ENCODE data around the gene PRR16. TPM values are rescaled to one million over a fixed set of nuclear protein-coding genes. Genes with fewer than 3 reads are reported as not detected.

The PRR16 gene
- total and polyA plus RNA-seq, 2 donors: 0.05 to 0.66 TPM

- Histone ChIP-seq H3K27me3 (ENCODE audit: control insufficient read depth in 2 of 2, insufficient read depth in 1 of 2, low read length in 1 of 2) (peaks cover 0 to 4% of the 10 kb centered on the region in 2 donors), H3K27ac (ENCODE audit: low read depth in 1 of 2, low read length in 1 of 2) (no peak overlapping the region), H3K36me3 (ENCODE audit: control insufficient read depth in 2 of 2, insufficient read depth in 2 of 2, low read length in 1 of 2) (no peaks in the 10 kb centered on the region), H3K4me3 (ENCODE audit: low read length in 2 of 2) (no peak overlapping the region), H3K4me1 (ENCODE audit: control insufficient read depth in 2 of 2, insufficient read depth in 2 of 2, low read length in 2 of 2) (no peaks in the 10 kb centered on the region), H3K9me3 (ENCODE audit: control insufficient read depth in 2 of 2, insufficient read depth in 1 of 2, low read length in 1 of 2) (no peaks in the 10 kb centered on the region)
- DNase-seq (ENCODE audit: low read depth in 6 of 9, low spot score in 9 of 9): no peak
These were observed 7.9 kb downstream of the PRR16 start for GRCh38 chr5:120471971-120472370.

GRCh38 chr5:120472911-120473310 lies 8.8 kb downstream of the PRR16 start:
- DNase-seq (ENCODE audit: low read depth in 6 of 9, low spot score in 9 of 9): no peak
- Histone ChIP-seq H3K4me1 (ENCODE audit: control insufficient read depth in 2 of 2, insufficient read depth in 2 of 2, low read length in 2 of 2) (no peaks in the 10 kb centered on the region), H3K9me3 (ENCODE audit: control insufficient read depth in 2 of 2, insufficient read depth in 1 of 2, low read length in 1 of 2) (no peaks in the 10 kb centered on the region), H3K27ac (ENCODE audit: low read depth in 1 of 2, low read length in 1 of 2) (no peak overlapping the region), H3K4me3 (ENCODE audit: low read length in 2 of 2) (no peak overlapping the region), H3K27me3 (ENCODE audit: control insufficient read depth in 2 of 2, insufficient read depth in 1 of 2, low read length in 1 of 2) (peaks cover 0 to under 1% of the 10 kb centered on the region in 2 donors), H3K36me3 (ENCODE audit: control insufficient read depth in 2 of 2, insufficient read depth in 2 of 2, low read length in 1 of 2) (no peaks in the 10 kb centered on the region)

- Histone ChIP-seq H3K4me1 (ENCODE audit: control insufficient read depth in 2 of 2, insufficient read depth in 2 of 2, low read length in 2 of 2) (no peaks in the 10 kb centered on the region), H3K27me3 (ENCODE audit: control insufficient read depth in 2 of 2, insufficient read depth in 1 of 2, low read length in 1 of 2) (no peaks in the 10 kb centered on the region), H3K27ac (ENCODE audit: low read depth in 1 of 2, low read length in 1 of 2) (no peak overlapping the region), H3K4me3 (ENCODE audit: low read length in 2 of 2) (no peak overlapping the region), H3K36me3 (ENCODE audit: control insufficient read depth in 2 of 2, insufficient read depth in 2 of 2, low read length in 1 of 2) (no peaks in the 10 kb centered on the region), H3K9me3 (ENCODE audit: control insufficient read depth in 2 of 2, insufficient read depth in 1 of 2, low read length in 1 of 2) (no peaks in the 10 kb centered on the region)
- DNase-seq (ENCODE audit: low read depth in 6 of 9, low spot score in 9 of 9): no peak
- WGBS: 93% methylated on average over 2 of the region's 2 CpGs
These were observed 9.2 kb downstream of the PRR16 start for GRCh38 chr5:120473332-120473731.

- H3K36me3 ChIP-seq (ENCODE audit: control insufficient read depth in 2 of 2, insufficient read depth in 2 of 2, low read length in 1 of 2): no peaks in the 10 kb centered on the region
- H3K9me3 ChIP-seq (ENCODE audit: control insufficient read depth in 2 of 2, insufficient read depth in 1 of 2, low read length in 1 of 2): no peaks in the 10 kb centered on the region
- no peaks in the 10 kb centered on the region for H3K4me1 ChIP-seq (ENCODE audit: control insufficient read depth in 2 of 2, insufficient read depth in 2 of 2, low read length in 2 of 2)
- no peak overlapping the region for H3K4me3 ChIP-seq (ENCODE audit: low read length in 2 of 2)
- no peak for DNase-seq (ENCODE audit: low read depth in 6 of 9, low spot score in 9 of 9)
- WGBS: 94% methylated on average over 1 of the region's 1 CpG
- H3K27me3 ChIP-seq (ENCODE audit: control insufficient read depth in 2 of 2, insufficient read depth in 1 of 2, low read length in 1 of 2): no peaks in the 10 kb centered on the region
- no peak overlapping the region for H3K27ac ChIP-seq (ENCODE audit: low read depth in 1 of 2, low read length in 1 of 2)
These were observed 12.0 kb downstream of the PRR16 start for GRCh38 chr5:120476063-120476462.

DNA sequence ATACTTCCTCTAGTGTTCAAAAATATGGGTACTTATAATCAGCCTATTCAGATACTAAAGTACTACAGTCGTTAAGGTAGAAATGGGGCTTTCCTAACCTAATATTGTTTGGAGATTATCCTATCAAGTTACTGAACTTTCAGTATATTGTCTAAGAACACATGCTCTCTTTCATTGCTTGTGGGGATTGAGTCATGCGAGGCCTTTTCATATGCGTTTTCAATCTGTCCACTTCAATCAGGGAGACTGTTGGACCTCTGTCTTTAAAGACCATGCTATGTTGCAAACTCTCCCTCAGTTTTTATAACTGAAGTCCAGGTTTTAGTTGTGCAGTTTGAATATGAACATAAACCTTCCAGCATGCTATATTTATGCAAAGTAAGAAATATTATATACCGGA lies 15.0 kb downstream of the PRR16 start:
- Histone ChIP-seq H3K36me3 (ENCODE audit: control insufficient read depth in 2 of 2, insufficient read depth in 2 of 2, low read length in 1 of 2) (no peaks in the 10 kb centered on the region), H3K27ac (ENCODE audit: low read depth in 1 of 2, low read length in 1 of 2) (no peak overlapping the region), H3K4me3 (ENCODE audit: low read length in 2 of 2) (no peak overlapping the region), H3K4me1 (ENCODE audit: control insufficient read depth in 2 of 2, insufficient read depth in 2 of 2, low read length in 2 of 2) (no peaks in the 10 kb centered on the region), H3K27me3 (ENCODE audit: control insufficient read depth in 2 of 2, insufficient read depth in 1 of 2, low read length in 1 of 2) (no peaks in the 10 kb centered on the region), H3K9me3 (ENCODE audit: control insufficient read depth in 2 of 2, insufficient read depth in 1 of 2, low read length in 1 of 2) (no peaks in the 10 kb centered on the region)
- WGBS: 84% methylated on average over 4 of the region's 4 CpGs
- no peak for DNase-seq (ENCODE audit: low read depth in 6 of 9, low spot score in 9 of 9)

DNA sequence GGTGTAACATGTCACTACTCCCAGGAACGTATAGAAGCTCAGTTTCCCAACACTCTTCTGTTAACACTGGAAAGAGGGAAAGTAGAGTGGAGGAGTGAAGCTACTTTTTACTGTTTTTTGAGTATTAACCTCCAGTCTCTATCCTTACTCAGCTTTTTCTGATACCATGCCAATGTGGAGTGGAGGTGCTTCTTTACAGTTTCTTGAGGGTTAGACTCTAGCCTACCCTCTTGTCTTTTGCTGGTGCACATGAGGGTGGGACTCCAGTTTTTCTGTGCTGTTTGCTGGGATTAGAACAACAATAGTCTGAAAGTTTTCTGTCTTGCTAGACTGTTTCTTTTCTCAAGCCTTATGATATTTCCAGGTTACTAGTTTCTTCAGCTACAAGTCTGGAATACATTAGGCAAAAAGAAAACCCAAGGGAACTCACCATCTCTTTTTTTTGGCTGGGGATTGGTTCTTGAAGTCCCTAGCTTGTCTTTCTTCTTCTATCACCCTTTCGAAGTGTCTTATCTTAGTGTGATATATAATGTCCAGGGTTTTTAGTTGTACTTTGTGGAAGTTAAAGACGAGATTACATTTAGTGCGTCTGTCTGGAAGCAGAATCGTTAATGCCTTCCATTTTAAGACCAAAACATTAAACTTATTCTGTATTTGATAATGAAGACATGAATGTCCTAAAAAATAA lies 35.9 kb downstream of the PRR16 start:
- WGBS: 91% methylated on average over 5 of the region's 5 CpGs
- no peaks in the 10 kb centered on the region for H3K9me3 ChIP-seq (ENCODE audit: control insufficient read depth in 2 of 2, insufficient read depth in 1 of 2, low read length in 1 of 2)
- H3K27me3 ChIP-seq (ENCODE audit: control insufficient read depth in 2 of 2, insufficient read depth in 1 of 2, low read length in 1 of 2): no peaks in the 10 kb centered on the region
- no peak for DNase-seq (ENCODE audit: low read depth in 6 of 9, low spot score in 9 of 9)
- no peak overlapping the region for H3K27ac ChIP-seq (ENCODE audit: low read depth in 1 of 2, low read length in 1 of 2)
- H3K36me3 ChIP-seq (ENCODE audit: control insufficient read depth in 2 of 2, insufficient read depth in 2 of 2, low read length in 1 of 2): no peaks in the 10 kb centered on the region
- H3K4me1 ChIP-seq (ENCODE audit: control insufficient read depth in 2 of 2, insufficient read depth in 2 of 2, low read length in 2 of 2): no peaks in the 10 kb centered on the region
- H3K4me3 ChIP-seq (ENCODE audit: low read length in 2 of 2): no peak overlapping the region

DNA sequence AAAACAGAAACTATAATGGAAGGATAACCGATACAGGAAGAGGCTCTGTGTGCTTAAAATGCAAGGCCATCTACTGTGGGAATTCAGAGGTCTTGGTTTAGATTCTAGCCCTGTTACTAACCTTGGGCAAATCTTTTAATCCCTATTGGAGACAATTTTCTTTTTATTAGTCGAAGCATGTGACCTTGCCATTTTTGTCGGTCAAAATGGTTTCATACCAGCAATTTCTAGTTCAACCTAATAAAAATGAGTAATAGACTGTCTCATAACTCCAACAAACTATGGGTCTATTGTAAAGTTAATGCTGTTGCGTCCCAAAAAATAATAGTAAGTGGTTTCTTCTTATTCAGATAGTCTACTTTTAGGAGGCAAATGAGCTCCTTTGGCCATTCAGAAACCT lies 38.4 kb downstream of the PRR16 start:
- Histone ChIP-seq H3K4me1 (ENCODE audit: control insufficient read depth in 2 of 2, insufficient read depth in 2 of 2, low read length in 2 of 2) (no peaks in the 10 kb centered on the region), H3K36me3 (ENCODE audit: control insufficient read depth in 2 of 2, insufficient read depth in 2 of 2, low read length in 1 of 2) (no peaks in the 10 kb centered on the region), H3K27ac (ENCODE audit: low read depth in 1 of 2, low read length in 1 of 2) (no peak overlapping the region), H3K27me3 (ENCODE audit: control insufficient read depth in 2 of 2, insufficient read depth in 1 of 2, low read length in 1 of 2) (no peaks in the 10 kb centered on the region), H3K4me3 (ENCODE audit: low read length in 2 of 2) (no peak overlapping the region), H3K9me3 (ENCODE audit: control insufficient read depth in 2 of 2, insufficient read depth in 1 of 2, low read length in 1 of 2) (no peaks in the 10 kb centered on the region)
- 84% methylated on average over 4 of the region's 4 CpGs for WGBS
- DNase-seq (ENCODE audit: low read depth in 6 of 9, low spot score in 9 of 9): no peak

DNA sequence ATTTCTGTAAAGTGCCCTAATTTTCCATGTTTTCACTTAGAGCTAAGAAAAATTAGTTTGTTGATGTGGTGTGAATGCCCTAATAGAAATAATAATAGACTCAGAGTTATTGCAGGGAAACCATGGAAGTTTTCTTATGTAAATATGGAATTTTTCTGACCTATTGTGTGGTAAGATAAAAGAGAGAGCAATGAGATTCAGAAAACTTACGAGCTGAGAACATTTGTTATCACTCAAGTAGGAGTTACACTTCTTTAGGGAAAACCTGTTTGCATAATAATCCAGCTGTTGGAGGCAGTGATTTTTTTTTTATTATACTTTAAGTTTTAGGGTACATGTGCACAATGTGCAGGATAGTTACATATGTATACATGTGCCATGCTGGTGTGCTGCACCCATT lies 39.2 kb downstream of the PRR16 start:
- Histone ChIP-seq H3K27me3 (ENCODE audit: control insufficient read depth in 2 of 2, insufficient read depth in 1 of 2, low read length in 1 of 2) (no peaks in the 10 kb centered on the region), H3K27ac (ENCODE audit: low read depth in 1 of 2, low read length in 1 of 2) (no peak overlapping the region), H3K4me3 (ENCODE audit: low read length in 2 of 2) (no peak overlapping the region), H3K36me3 (ENCODE audit: control insufficient read depth in 2 of 2, insufficient read depth in 2 of 2, low read length in 1 of 2) (no peaks in the 10 kb centered on the region), H3K9me3 (ENCODE audit: control insufficient read depth in 2 of 2, insufficient read depth in 1 of 2, low read length in 1 of 2) (no peaks in the 10 kb centered on the region), H3K4me1 (ENCODE audit: control insufficient read depth in 2 of 2, insufficient read depth in 2 of 2, low read length in 2 of 2) (no peaks in the 10 kb centered on the region)
- WGBS: 88% methylated on average over 1 of the region's 1 CpG
- no peak for DNase-seq (ENCODE audit: low read depth in 6 of 9, low spot score in 9 of 9)

GRCh38 chr5:120504057-120504456 lies 40.0 kb downstream of the PRR16 start:
- no peak overlapping the region for H3K27ac ChIP-seq (ENCODE audit: low read depth in 1 of 2, low read length in 1 of 2)
- WGBS: 94% methylated on average over 2 of the region's 2 CpGs

GRCh38 chr5:120507197-120507596 lies 43.1 kb downstream of the PRR16 start:
- WGBS: 87% methylated on average over 2 of the region's 2 CpGs
- Histone ChIP-seq H3K36me3 (ENCODE audit: control insufficient read depth in 2 of 2, insufficient read depth in 2 of 2, low read length in 1 of 2) (no peaks in the 10 kb centered on the region), H3K4me3 (ENCODE audit: low read length in 2 of 2) (no peak overlapping the region), H3K27me3 (ENCODE audit: control insufficient read depth in 2 of 2, insufficient read depth in 1 of 2, low read length in 1 of 2) (no peaks in the 10 kb centered on the region), H3K4me1 (ENCODE audit: control insufficient read depth in 2 of 2, insufficient read depth in 2 of 2, low read length in 2 of 2) (no peaks in the 10 kb centered on the region), H3K27ac (ENCODE audit: low read depth in 1 of 2, low read length in 1 of 2) (no peak overlapping the region), H3K9me3 (ENCODE audit: control insufficient read depth in 2 of 2, insufficient read depth in 1 of 2, low read length in 1 of 2) (no peaks in the 10 kb centered on the region)
- DNase-seq (ENCODE audit: low read depth in 6 of 9, low spot score in 9 of 9): no peak

More at GRCh38 chr5:120504057-120504456, 40.0 kb downstream of the PRR16 start:
- H3K9me3 ChIP-seq (ENCODE audit: control insufficient read depth in 2 of 2, insufficient read depth in 1 of 2, low read length in 1 of 2): no peaks in the 10 kb centered on the region
- H3K27me3 ChIP-seq (ENCODE audit: control insufficient read depth in 2 of 2, insufficient read depth in 1 of 2, low read length in 1 of 2): no peaks in the 10 kb centered on the region
- H3K36me3 ChIP-seq (ENCODE audit: control insufficient read depth in 2 of 2, insufficient read depth in 2 of 2, low read length in 1 of 2): no peaks in the 10 kb centered on the region
- DNase-seq (ENCODE audit: low read depth in 6 of 9, low spot score in 9 of 9): no peak
- no peak overlapping the region for H3K4me3 ChIP-seq (ENCODE audit: low read length in 2 of 2)
- no peaks in the 10 kb centered on the region for H3K4me1 ChIP-seq (ENCODE audit: control insufficient read depth in 2 of 2, insufficient read depth in 2 of 2, low read length in 2 of 2)
